Gastrocnemius medialis (tissue), 4 donors: ENCODE data around the gene PPM1M. TPM values are rescaled to one million over a fixed set of nuclear protein-coding genes. Genes with fewer than 3 reads are reported as not detected.

Source experiments
- ATAC-seq, 2 donors: fragments of 150-250 bp; one replicate each; pipeline ENCODE4 v1.9.1; 2016
- DNase-seq, 2 donors: peaks; one replicate each; pipeline ENCODE4 v3.0.0-alpha.2; 2019
- H3K27ac ChIP-seq, 4 donors: fragments of 200-600 bp; sonication (generic); 1 replicate in 1 of 4; 2 replicates in 3 of 4; pipeline ENCODE4 v1.5.1; 2016 to 2018; ENCODE audit warnings: mild to moderate bottlenecking in 2 of 4, moderate library complexity in 1 of 4
- H3K27me3 ChIP-seq, 3 donors: fragments of 200-600 bp; sonication (generic) in 2 of 3; 1 replicate in 1 of 3; 2 replicates in 2 of 3; pipeline versions ENCODE4 v1.5.1 to v1.6.0; 2016 to 2019; ENCODE audit warnings: mild to moderate bottlenecking in 1 of 3, moderate library complexity in 1 of 3
- H3K36me3 ChIP-seq, 2 donors: fragments of 200-600 bp; sonication (generic) in 1 of 2; one replicate each; pipeline ENCODE4 v1.5.1; 2017 to 2018
- H3K4me1 ChIP-seq, 2 donors: fragments of 200-600 bp; sonication (generic) in 1 of 2; one replicate each; pipeline ENCODE4 v1.5.1; 2016 to 2017; ENCODE audit warnings: mild to moderate bottlenecking in 2 of 2
- H3K4me3 ChIP-seq, 4 donors: fragments of 200-600 bp; sonication (generic) in 3 of 4; 1 replicate in 1 of 4; 2 replicates in 3 of 4; pipeline ENCODE4 v1.5.1; 2016 to 2019; ENCODE audit warnings: mild to moderate bottlenecking in 2 of 4
- H3K9me3 ChIP-seq, 3 donors: fragments of 200-600 bp; sonication (generic) in 2 of 3; 1 replicate in 1 of 3; 2 replicates in 2 of 3; pipeline ENCODE4 v1.5.1; 2016 to 2019
- CTCF ChIP-seq, 5 experiments: fragments of 450-650 bp in 3 of 5; fragments of 200-600 bp in 2 of 5; sonication (generic) in 2 of 5; IDR thresholded peaks in 4 of 5; conservative IDR thresholded peaks in 1 of 5; 1 replicate in 4 of 5; 2 replicates in 1 of 5; pipeline ENCODE4 v1.5.1; 2016 to 2019; ENCODE audit warnings: antibody characterized with exemption in 5 of 5, mild to moderate bottlenecking in 3 of 5, moderate library complexity in 3 of 5
- POLR2A ChIP-seq, 2 donors: fragments of 450-650 bp; IDR thresholded peaks; one replicate each; pipeline ENCODE4 v1.6.1; 2017; ENCODE audit warnings: antibody characterized with exemption in 2 of 2, mild to moderate bottlenecking in 2 of 2, moderate library complexity in 2 of 2
- in situ Hi-C, 4 donors: fragments of 200-750 bp; cut with MboI; loops; one replicate each; pipeline versions ENCODE4 v1.15.0 to v1.8.0; 2017; ENCODE audit warnings: low sequenced_read_pairs in 4 of 4
- intact Hi-C: fragments of 100-400 bp; cut with DNase I; formaldehyde crosslinking; loops from one replicate; pipeline ENCODE4 v1.15.1; 2023; ENCODE audit warnings: low total_unique reads
- total RNA-seq, 4 donors: library from RNA; depleted of rRNA; stranded (reverse); fragments of >200 nt; gene quantifications; one replicate each; pipeline versions ENCODE4 v1.1.0 to v1.2.3, GENCODE V29; 2016

PPM1M gene
- total RNA-seq, 4 donors from 2014 or later, result 0.97 to 5.2 (median 3.5) TPM

GRCh38 chr3:52227766-52228165 lies 17.8 kb upstream of the PPM1M start:
- H3K4me1 ChIP-seq, result peaks cover 11 to 17% of the 10 kb centered on the region in 2 donors
- no peaks in the 10 kb centered on the region for H3K9me3 ChIP-seq
- TF ChIP-seq CTCF (IDR thresholded peaks at IDR 0.05 in 4 of 5, conservative IDR thresholded peaks at IDR 0.05 in 1 of 5) (no peak), POLR2A (IDR thresholded peaks at IDR 0.05) (no peak)
- peak in 1 of 2 donors; percentile 14 for DNase-seq
- in situ Hi-C loops, result no loop called here
- no peak for ATAC-seq
- no peaks in the 10 kb centered on the region for H3K27me3 ChIP-seq
- no peak overlapping the region for H3K27ac ChIP-seq
- intact Hi-C loops, result no loop called here
- no peak overlapping the region for H3K4me3 ChIP-seq
- peaks cover 0 to 39% of the 10 kb centered on the region in 2 donors for H3K36me3 ChIP-seq

DNA sequence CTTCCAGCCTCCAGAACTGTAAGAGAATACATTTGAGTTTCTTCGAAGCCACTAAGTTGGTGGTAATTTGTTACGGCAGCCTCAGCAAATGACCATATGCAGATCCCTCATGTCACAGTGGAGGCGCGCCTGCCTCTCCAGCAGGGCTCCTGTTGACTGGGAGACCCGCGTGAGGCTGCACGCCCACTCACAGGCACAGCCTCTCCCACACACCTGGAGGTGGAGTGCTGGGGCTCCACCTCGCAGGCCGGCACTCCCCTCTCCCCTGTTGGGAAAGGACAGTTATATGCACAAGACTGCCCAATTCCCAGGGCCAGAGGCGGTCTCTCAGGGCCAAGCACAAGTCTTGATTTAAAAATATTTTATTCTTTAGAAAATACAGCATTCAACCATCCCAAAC lies 17.3 kb upstream of the PPM1M start:
- no peak overlapping the region for H3K27ac ChIP-seq
- no peak for ATAC-seq
- no peaks in the 10 kb centered on the region for H3K9me3 ChIP-seq
- DNase-seq, result no peak
- TF ChIP-seq CTCF (IDR thresholded peaks at IDR 0.05 in 4 of 5, conservative IDR thresholded peaks at IDR 0.05 in 1 of 5) (no peak), POLR2A (IDR thresholded peaks at IDR 0.05) (no peak)
- H3K36me3 ChIP-seq, result peaks cover 0 to 39% of the 10 kb centered on the region in 2 donors
- intact Hi-C loops, result no loop called here
- no peak overlapping the region for H3K4me3 ChIP-seq
- H3K4me1 ChIP-seq, result peaks cover 16 to 17% of the 10 kb centered on the region in 2 donors
- H3K27me3 ChIP-seq, result no peaks in the 10 kb centered on the region
- in situ Hi-C loops, result no loop called here

GRCh38 chr3:52228751-52229291 lies 16.7 kb upstream of the PPM1M start:
- H3K27me3 ChIP-seq, result no peaks in the 10 kb centered on the region
- DNase-seq (peak in 1 of 2 donors; percentile 11), ATAC-seq (no peak)
- no peak overlapping the region for H3K4me3 ChIP-seq
- peaks cover 0 to 39% of the 10 kb centered on the region in 2 donors for H3K36me3 ChIP-seq
- H3K9me3 ChIP-seq, result no peaks in the 10 kb centered on the region
- in situ Hi-C loops, result no loop called here
- intact Hi-C loops, result no loop called here
- H3K27ac ChIP-seq, result peak overlapping the region in 1 of 4 donors; percentile 2
- TF ChIP-seq POLR2A (IDR thresholded peaks at IDR 0.05), result no peak
- TF ChIP-seq CTCF (IDR thresholded peaks at IDR 0.05 in 4 of 5, conservative IDR thresholded peaks at IDR 0.05 in 1 of 5), result no peak
- H3K4me1 ChIP-seq, result peaks cover 17 to 19% of the 10 kb centered on the region in 2 donors

DNA sequence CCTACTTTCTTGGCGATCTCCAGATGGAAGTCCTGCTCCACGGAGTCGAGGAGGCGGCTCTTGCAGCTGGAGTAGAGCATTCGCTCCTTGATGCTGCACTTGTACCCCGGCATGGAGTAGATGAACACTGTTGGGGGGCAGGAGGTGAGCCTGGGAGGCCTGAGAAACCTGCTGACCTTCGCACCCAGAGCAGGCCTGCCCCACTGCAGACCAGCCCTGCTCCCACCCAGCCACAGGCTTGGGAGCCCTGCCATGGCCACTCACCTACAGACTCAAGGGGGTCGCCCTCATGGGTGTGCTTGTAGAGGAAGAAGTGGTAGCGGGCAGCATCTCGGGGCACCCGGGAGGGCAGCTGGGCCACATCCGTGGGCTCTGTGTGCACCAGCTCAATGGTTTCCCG lies 15.9 kb upstream of the PPM1M start:
- no peak for ATAC-seq
- H3K36me3 ChIP-seq, result peaks cover 0 to 39% of the 10 kb centered on the region in 2 donors
- no peak overlapping the region for H3K4me3 ChIP-seq
- TF ChIP-seq POLR2A (IDR thresholded peaks at IDR 0.05) (no peak), CTCF (IDR thresholded peaks at IDR 0.05 in 4 of 5, conservative IDR thresholded peaks at IDR 0.05 in 1 of 5) (no peak)
- DNase-seq, result peak in 1 of 2 donors; percentile 10
- in situ Hi-C loops (loop anchor here in 3 of 4 donors (5.0 to 10.0 kb wide), 3 partner anchors 48 to 115 kb away; partner anchors contain the start of gene WDR82 (in 2 of the 3)), intact Hi-C loops (loop anchor here (10.0 kb wide), 1 partner anchor 615 kb away; no protein-coding TSS in a partner anchor)
- no peaks in the 10 kb centered on the region for H3K27me3 ChIP-seq
- no peak overlapping the region for H3K27ac ChIP-seq
- no peaks in the 10 kb centered on the region for H3K9me3 ChIP-seq
- peaks cover 17 to 24% of the 10 kb centered on the region in 2 donors for H3K4me1 ChIP-seq
